IPS-18a (cell line): Measurements from ENCODE around the gene MTFMT.
A peak's percentile ranks its signal among the peaks of the same experiment; 100 is the strongest.

ENCODE experiments used
- H3K27ac ChIP-seq: one replicate; pipeline ENCODE4 v1.5.1; 2013; ENCODE audit warnings: low read length
- H3K27me3 ChIP-seq: one replicate; pipeline ENCODE4 v1.6.1; 2013; ENCODE audit warnings: mild to moderate bottlenecking, low read length; ENCODE audit not compliant: control insufficient read depth, insufficient read depth
- H3K36me3 ChIP-seq: one replicate; pipeline ENCODE4 v1.6.1; 2013; ENCODE audit warnings: low read depth, low read length; ENCODE audit not compliant: control insufficient read depth
- H3K4me1 ChIP-seq: one replicate; pipeline ENCODE4 v1.6.1; 2013; ENCODE audit warnings: low read depth, low read length; ENCODE audit not compliant: control insufficient read depth
- H3K4me3 ChIP-seq: one replicate; pipeline ENCODE4 v1.5.1; 2013; ENCODE audit warnings: low read length
- H3K9ac ChIP-seq: one replicate; pipeline ENCODE4 v1.6.1; 2013; ENCODE audit warnings: mild to moderate bottlenecking, low read length, moderate library complexity
- H3K9me3 ChIP-seq: one replicate; pipeline ENCODE4 v1.6.1; 2013; ENCODE audit warnings: low read depth, low read length; ENCODE audit not compliant: control insufficient read depth

The MTFMT gene

DNA sequence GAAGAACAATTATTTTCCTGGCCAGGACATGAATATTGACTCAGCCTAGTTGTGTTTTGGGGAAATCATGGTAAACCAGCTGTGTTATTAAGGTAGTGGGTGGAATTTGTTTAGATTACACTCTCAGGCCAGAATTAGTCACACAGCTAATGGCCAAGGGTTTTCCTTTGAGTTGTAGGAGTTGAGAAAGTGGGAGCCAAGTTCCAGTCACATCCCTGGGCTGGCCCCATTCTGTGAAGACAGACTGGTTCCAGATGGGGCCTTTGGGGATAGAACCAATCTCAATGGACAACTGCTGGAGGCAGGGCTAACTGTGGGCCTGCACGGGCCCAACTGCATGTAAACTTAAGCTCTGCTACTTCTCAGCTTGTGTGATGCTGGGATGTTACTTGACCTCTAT, 39.7 kb upstream of the MTFMT start:
- no peak overlapping the region for H3K9ac ChIP-seq
- H3K36me3 ChIP-seq: no peaks in the 10 kb centered on the region
- peaks cover 12% of the 10 kb centered on the region for H3K4me1 ChIP-seq
- no peak overlapping the region for H3K27ac ChIP-seq
- H3K4me3 ChIP-seq: no peak overlapping the region
- H3K9me3 ChIP-seq: no peaks in the 10 kb centered on the region
- H3K27me3 ChIP-seq: peaks cover 10% of the 10 kb centered on the region

- Histone ChIP-seq H3K9me3 (no peaks in the 10 kb centered on the region), H3K4me1 (peaks cover 12% of the 10 kb centered on the region), H3K36me3 (no peaks in the 10 kb centered on the region), H3K27ac (no peak overlapping the region), H3K27me3 (peaks cover 10% of the 10 kb centered on the region), H3K9ac (no peak overlapping the region), H3K4me3 (peak overlapping the region; percentile 64)
Observed at GRCh38 chr15:65068403-65068788, 39.0 kb upstream of the MTFMT start.

- no peak within 1 kb of the TSS for H3K27ac ChIP-seq
- peak within 1 kb of the TSS; percentile 64 for H3K4me3 ChIP-seq
- H3K9me3 ChIP-seq: no peaks in the 10 kb centered on the region
- H3K9ac ChIP-seq: peak within 1 kb of the TSS; percentile 29
- H3K27me3 ChIP-seq: peaks cover 10% of the 10 kb centered on the region
- H3K4me1 ChIP-seq: peaks cover 12% of the 10 kb centered on the region
- no peaks in the 10 kb centered on the region for H3K36me3 ChIP-seq
Observed at GRCh38 chr15:65067645-65068402, 38.4 kb upstream of the MTFMT start, which contains the start of gene RASL12. Gene RASL12 (minus strand): TSS chr15:65067991. CDS start chr15:65067835, 156 bp downstream.

- H3K9me3 ChIP-seq: no peaks in the 10 kb centered on the region
- H3K27me3 ChIP-seq: peaks cover 10% of the 10 kb centered on the region
- H3K36me3 ChIP-seq: no peaks in the 10 kb centered on the region
- peaks cover 12% of the 10 kb centered on the region for H3K4me1 ChIP-seq
- peak overlapping the region; percentile 64 for H3K4me3 ChIP-seq
- peak overlapping the region; percentile 29 for H3K9ac ChIP-seq
- H3K27ac ChIP-seq: no peak overlapping the region
Observed at GRCh38 chr15:65067317-65067644, 37.8 kb upstream of the MTFMT start.

DNA sequence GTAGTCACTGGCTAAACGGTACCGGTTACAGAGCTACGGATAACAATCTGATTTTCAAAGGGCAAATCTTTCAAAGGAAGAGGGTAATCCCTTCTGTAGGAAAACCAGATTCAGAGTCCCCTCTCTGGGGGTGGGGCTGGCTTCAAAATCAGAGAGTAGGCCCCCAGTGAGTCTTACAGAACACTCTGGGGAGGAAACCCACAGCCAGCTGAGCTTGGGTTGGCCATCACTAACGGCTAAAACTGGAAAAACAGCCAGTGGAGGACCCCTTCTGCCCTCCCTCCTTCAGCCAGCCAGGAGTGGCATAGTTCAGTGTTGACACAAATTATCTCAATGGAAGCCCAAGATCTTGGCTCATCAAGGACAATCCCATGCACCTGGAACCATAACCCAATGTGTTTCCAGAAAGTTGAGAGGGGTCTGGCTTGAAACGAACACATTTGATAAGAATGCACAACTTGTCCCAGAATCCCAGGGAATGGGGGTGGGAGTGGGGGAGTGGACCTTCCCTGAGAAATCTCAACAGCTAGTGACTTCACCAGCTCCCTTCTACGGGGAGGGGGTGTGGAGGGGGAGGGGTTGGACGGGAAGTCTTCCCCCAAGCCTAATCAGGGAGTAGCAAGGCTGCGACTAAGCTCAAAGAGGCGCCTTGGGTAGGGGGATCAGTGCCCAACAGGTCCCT, 37.3 kb upstream of the MTFMT start:
- peak overlapping the region; percentile 64 for H3K4me3 ChIP-seq
- no peak overlapping the region for H3K27ac ChIP-seq
- H3K4me1 ChIP-seq: peaks cover 12% of the 10 kb centered on the region
- peaks cover 10% of the 10 kb centered on the region for H3K27me3 ChIP-seq
- no peaks in the 10 kb centered on the region for H3K36me3 ChIP-seq
- peak overlapping the region; percentile 29 for H3K9ac ChIP-seq
- no peaks in the 10 kb centered on the region for H3K9me3 ChIP-seq

- Histone ChIP-seq H3K36me3 (no peaks in the 10 kb centered on the region), H3K27ac (no peak overlapping the region), H3K4me1 (peaks cover 12% of the 10 kb centered on the region), H3K9me3 (no peaks in the 10 kb centered on the region), H3K4me3 (no peak overlapping the region), H3K9ac (no peak overlapping the region), H3K27me3 (peaks cover 10% of the 10 kb centered on the region)
Observed at GRCh38 chr15:65066001-65066634, 36.7 kb upstream of the MTFMT start.

DNA sequence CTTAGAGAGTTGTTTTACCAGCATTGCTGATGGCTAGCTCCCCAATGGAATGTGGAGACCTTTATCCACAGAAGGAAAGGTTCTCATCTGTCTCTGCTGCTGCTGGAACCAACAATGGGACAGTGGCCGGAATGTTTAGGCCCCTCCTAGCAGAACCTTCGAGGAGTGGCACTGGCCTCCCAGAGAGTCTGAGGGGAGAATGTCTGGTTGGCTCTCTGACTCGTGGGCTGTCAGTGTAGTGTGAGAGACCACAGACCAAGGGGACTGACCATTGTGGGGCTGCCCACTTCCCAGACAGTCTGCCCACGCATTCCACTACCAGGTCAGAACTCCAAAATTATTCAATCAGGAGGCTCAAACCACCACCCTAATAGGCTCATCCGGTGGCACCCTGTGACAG, 33.3 kb upstream of the MTFMT start:
- H3K9me3 ChIP-seq: no peaks in the 10 kb centered on the region
- H3K27me3 ChIP-seq: peaks cover 10% of the 10 kb centered on the region
- H3K36me3 ChIP-seq: no peaks in the 10 kb centered on the region
- no peak overlapping the region for H3K27ac ChIP-seq
- peaks cover 8% of the 10 kb centered on the region for H3K4me1 ChIP-seq
- H3K4me3 ChIP-seq: no peak overlapping the region
- H3K9ac ChIP-seq: no peak overlapping the region

GRCh38 chr15:65062061-65062460, 32.6 kb upstream of the MTFMT start:
- Histone ChIP-seq H3K9me3 (no peaks in the 10 kb centered on the region), H3K9ac (no peak overlapping the region), H3K27me3 (peaks cover 4% of the 10 kb centered on the region), H3K4me1 (peaks cover 6% of the 10 kb centered on the region), H3K4me3 (no peak overlapping the region), H3K36me3 (no peaks in the 10 kb centered on the region), H3K27ac (no peak overlapping the region)

DNA sequence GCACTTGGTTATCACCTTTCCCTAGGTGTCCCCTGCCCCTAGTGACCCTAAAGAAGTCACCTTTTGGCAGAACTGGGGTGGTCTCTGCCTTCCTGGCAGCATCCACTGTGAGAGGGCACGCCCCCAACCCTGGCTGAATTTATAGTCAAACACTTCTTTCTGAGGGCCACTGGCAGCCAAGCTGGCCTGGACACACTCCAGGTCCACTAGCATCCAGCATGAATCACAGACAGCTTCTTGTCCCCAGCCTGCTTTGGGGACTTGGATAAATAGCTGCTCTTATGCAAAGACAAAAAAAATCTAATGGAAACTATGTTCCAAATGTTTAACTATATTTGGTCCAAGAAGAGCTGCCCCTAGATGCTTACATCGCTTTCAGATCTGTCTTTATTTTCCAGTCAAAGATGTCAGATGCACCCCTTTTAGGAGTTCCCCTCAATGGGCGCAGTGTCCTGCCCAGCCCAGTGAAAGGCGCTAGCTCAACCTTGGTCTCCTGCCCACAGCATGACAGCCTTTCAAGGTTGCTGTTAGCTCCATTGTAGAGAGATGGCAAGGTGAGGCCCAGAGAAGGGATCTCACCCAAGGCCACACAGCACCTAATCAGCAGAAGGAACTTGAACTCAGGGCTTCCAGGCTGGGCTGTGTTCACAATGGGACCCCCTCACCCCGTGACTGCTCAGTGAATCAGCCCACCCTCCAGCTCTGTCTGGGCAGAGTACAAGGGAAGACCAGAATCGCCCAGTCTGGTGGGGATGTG, 31.4 kb upstream of the MTFMT start:
- Histone ChIP-seq H3K27ac (no peak overlapping the region), H3K36me3 (no peaks in the 10 kb centered on the region)

DNA sequence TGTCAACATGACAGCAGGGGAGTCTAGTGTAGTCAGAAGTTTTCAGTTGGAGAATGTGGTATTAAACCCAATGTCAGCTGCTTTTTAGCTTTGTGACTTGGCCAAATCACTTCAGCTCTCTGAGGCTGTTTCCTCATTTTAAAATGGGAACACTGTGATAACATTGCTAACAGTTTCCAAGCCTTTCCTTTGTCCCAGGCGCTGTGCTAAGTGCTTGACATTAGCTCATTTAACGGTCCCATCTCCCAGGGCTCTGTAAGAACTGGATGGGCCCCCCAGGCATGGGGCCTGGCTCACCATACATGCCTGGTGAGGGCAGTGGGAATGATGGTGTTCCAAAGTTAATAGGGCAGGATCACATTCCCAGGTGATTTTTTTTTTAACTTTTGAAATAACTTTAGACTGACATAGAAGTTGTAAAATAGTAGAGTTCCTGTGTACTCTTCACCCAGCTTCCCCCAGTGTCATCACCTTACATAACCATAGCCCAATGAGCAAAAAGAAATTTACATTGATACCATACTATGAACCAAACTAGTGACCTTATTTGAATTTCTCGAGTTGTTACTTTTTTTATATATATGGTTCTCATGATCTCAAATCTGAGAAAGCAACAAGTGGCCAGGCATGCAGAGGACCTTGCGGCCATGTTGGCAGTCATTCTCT, 30.6 kb upstream of the MTFMT start:
- no peak overlapping the region for H3K9ac ChIP-seq
- H3K27me3 ChIP-seq: no peaks in the 10 kb centered on the region
- H3K27ac ChIP-seq: no peak overlapping the region
- no peaks in the 10 kb centered on the region for H3K9me3 ChIP-seq
- H3K4me3 ChIP-seq: no peak overlapping the region
- no peaks in the 10 kb centered on the region for H3K36me3 ChIP-seq
- H3K4me1 ChIP-seq: no peaks in the 10 kb centered on the region

More for the DNA sequence above, 31.4 kb upstream of the MTFMT start:
- H3K9me3 ChIP-seq: no peaks in the 10 kb centered on the region
- H3K27me3 ChIP-seq: no peaks in the 10 kb centered on the region
- no peaks in the 10 kb centered on the region for H3K4me1 ChIP-seq
- no peak overlapping the region for H3K4me3 ChIP-seq
- no peak overlapping the region for H3K9ac ChIP-seq

GRCh38 chr15:65059369-65059750, 29.9 kb upstream of the MTFMT start:
- H3K27me3 ChIP-seq: no peaks in the 10 kb centered on the region
- no peaks in the 10 kb centered on the region for H3K4me1 ChIP-seq
- H3K9ac ChIP-seq: no peak overlapping the region
- no peak overlapping the region for H3K4me3 ChIP-seq
- no peaks in the 10 kb centered on the region for H3K36me3 ChIP-seq
- no peak overlapping the region for H3K27ac ChIP-seq
- H3K9me3 ChIP-seq: no peaks in the 10 kb centered on the region
